Effector memory CD4-positive, alpha-beta T cell (primary cell): Measurements from ENCODE around the gene NOXA1.

Experiments used
- DNase-seq, 3 donors: peaks; one replicate each; pipeline ENCODE4 v3.0.0-alpha.2; 2020
- H3K27ac ChIP-seq: 2 replicates; pipeline ENCODE4 v1.7.0; 2013; ENCODE audit warnings: mild to moderate bottlenecking, low read length, moderate library complexity; ENCODE audit not compliant: insufficient read depth, poor library complexity, severe bottlenecking
- H3K27me3 ChIP-seq: replicated peaks from 2 replicates; pipeline ENCODE4 v1.7.0; 2013; ENCODE audit warnings: mild to moderate bottlenecking, low read length; ENCODE audit not compliant: insufficient read depth, control insufficient read depth, poor library complexity, severe bottlenecking
- H3K36me3 ChIP-seq: 2 replicates; pipeline ENCODE4 v1.7.0; 2013; ENCODE audit warnings: mild to moderate bottlenecking, low read length, moderate library complexity; ENCODE audit not compliant: control insufficient read depth, insufficient read depth
- H3K4me1 ChIP-seq: 2 replicates; pipeline ENCODE4 v1.7.0; 2013; ENCODE audit warnings: low read length, mild to moderate bottlenecking; ENCODE audit not compliant: control insufficient read depth, insufficient read depth, poor library complexity, severe bottlenecking
- H3K4me3 ChIP-seq: 2 replicates; pipeline ENCODE4 v1.7.0; 2013; ENCODE audit warnings: low read length, low read depth, mild to moderate bottlenecking; ENCODE audit not compliant: insufficient read depth, poor library complexity, severe bottlenecking
- H3K9me3 ChIP-seq: 2 replicates; pipeline ENCODE4 v1.7.0; 2013; ENCODE audit warnings: mild to moderate bottlenecking, low read length, moderate library complexity; ENCODE audit not compliant: control insufficient read depth

Gene NOXA1

DNA sequence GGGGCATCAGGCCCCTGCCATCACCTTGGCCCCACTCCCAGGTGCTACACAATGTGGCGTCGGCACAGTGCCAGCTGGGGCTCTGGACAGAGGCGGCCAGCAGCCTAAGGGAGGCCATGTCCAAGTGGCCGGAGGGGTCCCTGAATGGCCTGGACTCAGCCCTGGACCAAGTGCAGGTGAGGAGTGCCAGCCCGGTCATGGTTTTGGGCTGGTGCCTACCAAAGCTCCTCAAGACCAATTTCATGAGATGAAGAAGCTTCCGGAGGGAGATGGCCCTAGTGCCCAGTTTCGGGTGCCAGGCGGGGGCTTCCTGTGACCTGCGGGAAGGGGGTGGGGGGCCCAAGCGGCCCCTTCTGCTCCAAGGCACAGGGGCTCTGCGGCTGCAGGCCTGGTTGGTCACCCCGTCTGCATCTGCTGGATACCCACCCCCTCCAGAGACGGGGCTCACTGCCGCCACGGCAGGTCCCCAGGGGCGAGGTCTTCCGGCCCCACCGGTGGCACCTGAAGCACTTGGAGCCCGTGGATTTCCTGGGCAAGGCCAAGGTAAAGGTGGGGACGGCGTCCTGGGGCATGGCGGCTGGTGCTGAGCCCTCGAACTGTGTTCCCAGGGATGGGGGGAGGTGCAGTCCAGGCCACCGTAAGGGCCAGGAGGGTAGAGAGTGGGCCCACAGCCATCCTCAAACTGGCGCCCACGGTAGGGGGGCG is 5.8 kb downstream of the NOXA1 start:
- H3K9me3 ChIP-seq, result no peaks in the 10 kb centered on the region
- no peaks in the 10 kb centered on the region for H3K36me3 ChIP-seq
- no peak overlapping the region for H3K27ac ChIP-seq
- peaks cover 2% of the 10 kb centered on the region for H3K4me1 ChIP-seq
- no peak for DNase-seq
- no peak overlapping the region for H3K4me3 ChIP-seq
- no peaks in the 10 kb centered on the region for H3K27me3 ChIP-seq

DNA sequence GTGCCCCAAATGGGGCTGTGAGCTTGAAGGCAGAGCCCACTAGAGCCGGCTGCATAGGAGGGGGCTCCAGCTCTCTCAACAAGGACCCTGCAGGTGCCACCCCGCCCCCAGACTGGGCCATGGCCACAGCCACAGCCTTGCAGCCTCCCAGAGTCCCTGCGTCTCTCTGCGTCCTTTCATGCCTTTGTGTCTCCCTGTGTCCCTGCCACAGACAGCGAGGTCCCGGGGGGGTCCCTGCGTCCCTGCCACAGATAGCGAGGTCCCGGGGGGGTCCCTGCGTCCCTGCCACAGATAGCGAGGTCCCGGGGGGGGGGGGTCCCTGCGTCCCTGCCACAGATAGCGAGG is 6.3 kb downstream of the NOXA1 start:
- Histone ChIP-seq H3K4me3 (no peak overlapping the region), H3K4me1 (no peaks in the 10 kb centered on the region), H3K9me3 (no peaks in the 10 kb centered on the region), H3K36me3 (no peaks in the 10 kb centered on the region), H3K27ac (no peak overlapping the region), H3K27me3 (no peaks in the 10 kb centered on the region)
- DNase-seq, result no peak

DNA sequence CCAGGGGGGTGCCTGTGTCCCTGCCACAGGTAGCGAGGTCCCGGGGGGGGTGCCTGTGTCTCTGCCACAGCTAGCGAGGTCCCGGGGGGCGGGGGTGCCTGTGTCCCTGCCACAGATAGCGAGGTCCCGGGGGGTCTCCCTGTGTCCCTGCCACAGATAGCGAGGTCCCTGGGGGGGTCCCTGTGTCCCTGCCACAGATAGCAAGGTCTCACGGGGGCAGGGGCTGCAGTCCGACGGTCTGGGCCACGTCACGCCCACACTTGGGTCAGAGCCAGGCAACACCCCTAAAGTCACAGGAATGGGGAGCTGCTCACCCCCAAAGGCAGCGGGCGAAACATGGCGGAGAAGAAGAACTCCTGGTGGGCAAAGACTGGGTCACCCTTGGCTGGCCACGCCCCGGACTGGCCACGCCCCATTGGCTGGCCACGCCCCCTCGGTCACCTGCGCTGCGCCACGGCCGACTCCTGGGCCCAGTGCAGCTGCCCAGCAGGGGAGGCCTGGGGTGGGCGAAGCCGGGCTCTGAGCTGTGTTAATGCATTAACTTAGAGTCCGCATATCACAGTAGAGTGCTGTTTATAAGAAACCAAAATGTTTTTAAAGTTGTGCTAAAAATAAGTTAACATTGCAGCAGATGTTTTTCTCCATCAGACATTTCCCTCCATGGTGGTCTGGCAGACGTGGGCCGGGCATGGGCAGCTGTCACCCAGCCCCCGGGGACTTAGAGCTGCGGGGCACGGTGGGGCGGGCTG is 7.0 kb downstream of the NOXA1 start:
- Histone ChIP-seq H3K4me1 (no peaks in the 10 kb centered on the region), H3K9me3 (no peaks in the 10 kb centered on the region), H3K36me3 (no peaks in the 10 kb centered on the region), H3K27me3 (no peaks in the 10 kb centered on the region), H3K4me3 (no peak overlapping the region), H3K27ac (no peak overlapping the region)
- DNase-seq, result no peak

DNA sequence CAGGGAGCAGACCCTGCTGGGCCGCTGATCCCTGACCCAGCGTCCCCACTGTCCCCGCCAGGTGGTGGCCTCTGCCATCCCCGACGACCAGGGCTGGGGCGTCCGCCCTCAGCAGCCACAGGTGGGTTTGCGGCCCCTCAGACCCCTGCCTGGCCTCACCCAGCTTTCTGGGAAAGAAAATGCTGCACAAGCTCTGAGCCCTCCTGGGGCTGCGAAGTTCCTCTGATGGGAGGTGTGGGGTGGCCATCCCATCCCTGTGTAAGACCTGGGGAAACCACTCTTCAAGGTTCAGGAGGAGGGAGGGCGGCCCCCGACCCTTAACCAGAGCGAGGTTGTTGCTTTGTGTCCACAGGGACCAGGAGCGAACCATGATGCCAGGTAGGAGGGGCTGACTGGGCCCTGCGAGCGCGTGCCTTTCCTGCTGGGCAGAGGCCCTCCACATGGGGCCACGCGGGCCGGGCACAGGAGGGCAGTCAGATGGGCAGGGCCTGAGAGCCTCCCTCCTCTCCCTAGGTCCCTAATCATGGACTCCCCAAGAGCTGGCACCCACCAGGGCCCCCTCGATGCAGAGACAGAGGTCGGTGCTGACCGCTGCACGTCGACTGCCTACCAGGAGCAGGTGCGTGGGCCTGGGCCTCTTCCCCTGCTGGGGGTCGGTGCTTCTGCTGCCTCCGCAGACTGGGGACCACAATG is 7.7 kb downstream of the NOXA1 start:
- no peaks in the 10 kb centered on the region for H3K9me3 ChIP-seq
- no peak for DNase-seq

DNA sequence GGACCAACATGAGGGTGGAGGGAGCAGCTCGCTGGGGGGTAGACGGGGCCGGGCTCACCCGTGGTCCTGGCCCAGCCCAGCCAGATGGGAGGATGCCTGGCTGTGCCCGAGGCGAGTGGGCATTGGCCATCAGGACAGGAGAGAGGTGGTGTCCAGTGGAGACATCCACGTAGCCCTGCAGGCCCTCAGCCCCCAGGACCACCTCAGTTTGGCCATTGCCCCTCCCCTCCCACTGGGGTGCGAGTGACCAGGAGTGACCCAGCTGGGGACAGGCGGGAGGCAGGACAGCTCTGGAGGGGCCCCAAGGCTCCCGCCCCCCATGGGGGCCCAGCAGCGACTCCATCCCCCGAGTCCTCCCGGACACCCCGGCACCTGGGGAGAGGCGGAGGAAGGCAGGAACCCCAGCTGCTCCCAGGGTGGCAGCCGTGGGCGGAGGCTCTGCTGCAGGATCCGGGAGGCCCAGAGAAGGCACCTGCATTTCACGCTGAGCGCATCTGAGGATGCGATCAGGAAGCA is 8.3 kb downstream of the NOXA1 start:
- Histone ChIP-seq H3K4me1 (no peaks in the 10 kb centered on the region), H3K27ac (no peak overlapping the region), H3K27me3 (no peaks in the 10 kb centered on the region), H3K9me3 (no peaks in the 10 kb centered on the region), H3K4me3 (no peak overlapping the region), H3K36me3 (no peaks in the 10 kb centered on the region)
- DNase-seq, result no peak

More for the DNA sequence above, 7.7 kb downstream of the NOXA1 start:
- H3K36me3 ChIP-seq, result no peaks in the 10 kb centered on the region
- no peak overlapping the region for H3K27ac ChIP-seq
- H3K4me3 ChIP-seq, result no peak overlapping the region
- no peaks in the 10 kb centered on the region for H3K4me1 ChIP-seq
- no peaks in the 10 kb centered on the region for H3K27me3 ChIP-seq

DNA sequence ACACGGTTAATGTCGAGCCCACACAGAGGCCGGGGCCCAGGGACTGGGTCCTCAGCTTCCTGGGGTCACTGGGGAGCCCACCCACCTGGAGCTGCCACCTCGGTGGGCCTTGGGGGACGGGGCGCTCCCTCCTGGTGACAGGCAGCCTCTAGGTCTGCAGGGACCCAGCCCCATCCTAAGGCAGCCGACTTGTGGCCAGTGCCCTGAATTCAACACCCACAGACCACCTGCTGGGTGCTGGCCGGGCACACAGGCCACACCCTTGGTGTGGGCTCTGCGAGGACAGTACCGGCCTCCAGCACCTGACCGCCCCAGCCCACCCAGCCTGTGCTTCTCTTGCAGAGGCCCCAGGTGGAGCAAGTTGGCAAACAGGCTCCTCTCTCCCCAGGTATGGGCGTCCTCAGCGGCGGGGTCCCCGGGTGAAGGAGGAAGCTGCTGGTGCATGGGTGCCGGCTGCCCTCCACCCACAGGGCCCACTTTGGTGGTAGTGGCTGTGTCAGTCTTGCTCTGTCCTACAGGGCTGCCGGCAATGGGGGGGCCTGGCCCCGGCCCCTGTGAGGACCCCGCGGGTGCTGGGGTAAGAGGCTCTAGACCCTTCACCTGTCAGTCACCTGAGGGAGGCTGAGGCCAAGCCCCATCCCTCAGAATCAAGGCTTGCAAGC is 9.6 kb downstream of the NOXA1 start:
- Histone ChIP-seq H3K4me3 (no peak overlapping the region), H3K27ac (no peak overlapping the region), H3K4me1 (no peaks in the 10 kb centered on the region), H3K36me3 (no peaks in the 10 kb centered on the region), H3K9me3 (no peaks in the 10 kb centered on the region), H3K27me3 (no peaks in the 10 kb centered on the region)
- DNase-seq, result no peak

DNA sequence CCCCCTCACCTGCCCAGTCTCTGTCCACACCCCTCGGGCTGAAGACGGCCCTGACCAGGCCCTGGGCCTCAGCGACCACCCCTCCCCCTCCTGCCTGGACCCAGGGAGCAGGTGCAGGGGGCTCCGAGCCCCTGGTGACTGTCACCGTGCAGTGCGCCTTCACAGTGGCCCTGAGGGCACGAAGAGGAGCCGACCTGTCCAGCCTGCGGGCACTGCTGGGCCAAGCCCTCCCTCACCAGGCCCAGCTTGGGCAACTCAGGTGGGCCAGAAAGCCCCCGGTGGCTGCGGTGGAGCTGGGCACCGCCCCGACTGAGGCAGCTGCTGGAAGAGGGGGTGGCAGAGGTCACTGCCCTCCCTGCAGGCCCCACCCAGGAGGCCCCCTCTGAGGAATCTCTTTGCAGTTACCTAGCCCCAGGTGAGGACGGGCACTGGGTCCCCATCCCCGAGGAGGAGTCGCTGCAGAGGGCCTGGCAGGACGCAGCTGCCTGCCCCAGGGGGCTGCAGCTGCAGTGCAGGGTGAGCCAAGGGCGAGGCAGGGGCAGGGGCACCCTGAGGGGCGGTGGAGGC is 10.2 kb downstream of the NOXA1 start:
- no peak overlapping the region for H3K4me3 ChIP-seq
- no peaks in the 10 kb centered on the region for H3K4me1 ChIP-seq
- no peak for DNase-seq
- no peak overlapping the region for H3K27ac ChIP-seq
- no peaks in the 10 kb centered on the region for H3K9me3 ChIP-seq
- H3K36me3 ChIP-seq, result no peaks in the 10 kb centered on the region
- no peaks in the 10 kb centered on the region for H3K27me3 ChIP-seq

DNA sequence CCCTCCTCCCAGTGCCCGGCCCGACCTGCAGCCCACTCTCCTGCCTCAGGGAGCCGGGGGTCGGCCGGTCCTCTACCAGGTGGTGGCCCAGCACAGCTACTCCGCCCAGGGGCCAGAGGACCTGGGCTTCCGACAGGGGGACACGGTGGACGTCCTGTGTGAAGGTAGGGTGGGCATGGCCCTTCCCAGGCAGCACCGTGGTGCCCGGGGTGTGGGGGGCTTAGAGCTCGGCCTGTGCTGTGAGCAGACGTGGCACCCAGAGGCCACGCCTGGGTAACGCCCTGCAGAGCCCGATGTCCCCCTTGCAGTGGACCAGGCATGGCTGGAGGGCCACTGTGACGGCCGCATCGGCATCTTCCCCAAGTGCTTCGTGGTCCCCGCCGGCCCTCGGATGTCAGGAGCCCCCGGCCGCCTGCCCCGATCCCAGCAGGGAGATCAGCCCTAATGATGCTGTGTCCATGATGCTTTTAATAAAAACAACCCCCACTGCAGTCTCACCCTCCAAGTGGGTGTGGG is 10.8 kb downstream of the NOXA1 start:
- H3K27ac ChIP-seq, result no peak overlapping the region
- no peaks in the 10 kb centered on the region for H3K9me3 ChIP-seq
- H3K36me3 ChIP-seq, result no peaks in the 10 kb centered on the region
- H3K4me1 ChIP-seq, result no peaks in the 10 kb centered on the region
- DNase-seq, result no peak
- no peaks in the 10 kb centered on the region for H3K27me3 ChIP-seq
- no peak overlapping the region for H3K4me3 ChIP-seq

DNA sequence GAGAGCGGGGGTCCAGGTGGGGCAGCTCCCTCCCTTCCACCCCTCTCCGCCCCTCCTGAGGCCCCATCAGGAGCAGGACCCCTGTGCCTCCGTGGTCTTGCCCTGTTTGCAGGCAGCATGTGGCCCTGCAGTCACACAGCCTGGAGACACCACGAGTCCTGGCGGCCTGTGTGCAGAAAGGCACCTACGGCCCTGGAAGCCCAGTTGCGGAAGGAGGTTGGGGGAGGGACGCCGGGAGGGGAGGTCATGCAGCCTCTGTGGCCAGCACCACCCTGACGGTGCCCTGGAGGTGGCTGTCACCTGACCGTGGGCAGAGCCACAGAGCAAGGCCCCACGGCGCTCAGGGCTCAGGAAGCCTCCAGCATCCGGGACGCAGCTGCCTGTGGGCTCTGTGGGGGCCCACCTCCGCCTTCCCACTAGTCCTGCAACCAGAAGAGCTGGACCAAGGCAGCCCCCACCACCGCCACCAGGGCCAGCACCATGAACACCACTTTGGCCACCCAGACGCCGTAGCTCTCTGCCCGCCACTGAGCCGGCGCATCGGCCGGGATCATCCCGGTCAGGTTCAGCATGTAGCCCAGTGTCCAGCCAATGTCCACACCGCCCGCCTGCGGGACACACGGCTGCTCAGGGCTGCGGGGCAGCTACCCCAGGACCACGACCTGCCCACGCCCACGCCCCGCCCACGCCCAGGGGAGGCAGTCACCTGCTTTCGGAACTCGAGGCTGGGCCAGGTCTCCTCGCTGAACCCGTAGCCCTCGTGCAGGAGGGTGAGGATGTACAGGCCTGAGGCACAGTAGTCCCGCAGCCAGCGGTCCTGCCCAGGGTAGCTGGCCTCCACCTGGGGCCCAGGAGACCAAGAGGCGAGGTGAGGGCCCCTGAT is 11.5 kb downstream of the NOXA1 start:
- Histone ChIP-seq H3K27me3 (no peaks in the 10 kb centered on the region), H3K4me3 (no peak overlapping the region), H3K36me3 (no peaks in the 10 kb centered on the region), H3K9me3 (no peaks in the 10 kb centered on the region), H3K4me1 (no peaks in the 10 kb centered on the region), H3K27ac (no peak overlapping the region)
- no peak for DNase-seq
